ENCODE measurements around the gene ESRP2.

Gene ESRP2

GRCh38 chr16:68242085-68242484 is 6.2 kb upstream of the ESRP2 start:
- Histone ChIP-seq H3K36me3 (ENCODE audit: control insufficient read depth in 2 of 2, insufficient read depth in 2 of 2, low read length in 2 of 2) (no peaks in the 10 kb centered on the region), H3K4me1 (ENCODE audit: control insufficient read depth in 2 of 2, insufficient read depth in 2 of 2, low read length in 2 of 2) (peaks cover 22 to 30% of the 10 kb centered on the region in 2 donors), H3K9me3 (ENCODE audit: control insufficient read depth in 2 of 2, low read length in 2 of 2) (no peaks in the 10 kb centered on the region), H3K27me3 (ENCODE audit: control insufficient read depth in 2 of 2, insufficient read depth in 2 of 2, low read length in 2 of 2) (no peaks in the 10 kb centered on the region), H3K4me3 (ENCODE audit: low read length in 2 of 2) (no peak overlapping the region), H3K9ac (ENCODE audit: low read depth in 1 of 2, low read length in 2 of 2) (no peak overlapping the region), H3K27ac (ENCODE audit: low read depth in 2 of 2, low read length in 2 of 2) (no peak overlapping the region)

- Histone ChIP-seq H3K9ac (ENCODE audit: low read depth in 1 of 2, low read length in 2 of 2) (peak overlapping the region; percentile 82 to 93), H3K36me3 (ENCODE audit: control insufficient read depth in 2 of 2, insufficient read depth in 2 of 2, low read length in 2 of 2) (peaks cover 3 to 6% of the 10 kb centered on the region in 2 donors), H3K4me1 (ENCODE audit: control insufficient read depth in 2 of 2, insufficient read depth in 2 of 2, low read length in 2 of 2) (peaks cover 27 to 35% of the 10 kb centered on the region in 2 donors), H3K4me3 (ENCODE audit: low read length in 2 of 2) (peak overlapping the region; percentile 70 to 83), H3K27me3 (ENCODE audit: control insufficient read depth in 2 of 2, insufficient read depth in 2 of 2, low read length in 2 of 2) (no peaks in the 10 kb centered on the region), H3K27ac (ENCODE audit: low read depth in 2 of 2, low read length in 2 of 2) (peak overlapping the region; percentile 91 to 96), H3K9me3 (ENCODE audit: control insufficient read depth in 2 of 2, low read length in 2 of 2) (no peaks in the 10 kb centered on the region)
Measured at GRCh38 chr16:68238029-68238345, 2.1 kb upstream of the ESRP2 start.

DNA sequence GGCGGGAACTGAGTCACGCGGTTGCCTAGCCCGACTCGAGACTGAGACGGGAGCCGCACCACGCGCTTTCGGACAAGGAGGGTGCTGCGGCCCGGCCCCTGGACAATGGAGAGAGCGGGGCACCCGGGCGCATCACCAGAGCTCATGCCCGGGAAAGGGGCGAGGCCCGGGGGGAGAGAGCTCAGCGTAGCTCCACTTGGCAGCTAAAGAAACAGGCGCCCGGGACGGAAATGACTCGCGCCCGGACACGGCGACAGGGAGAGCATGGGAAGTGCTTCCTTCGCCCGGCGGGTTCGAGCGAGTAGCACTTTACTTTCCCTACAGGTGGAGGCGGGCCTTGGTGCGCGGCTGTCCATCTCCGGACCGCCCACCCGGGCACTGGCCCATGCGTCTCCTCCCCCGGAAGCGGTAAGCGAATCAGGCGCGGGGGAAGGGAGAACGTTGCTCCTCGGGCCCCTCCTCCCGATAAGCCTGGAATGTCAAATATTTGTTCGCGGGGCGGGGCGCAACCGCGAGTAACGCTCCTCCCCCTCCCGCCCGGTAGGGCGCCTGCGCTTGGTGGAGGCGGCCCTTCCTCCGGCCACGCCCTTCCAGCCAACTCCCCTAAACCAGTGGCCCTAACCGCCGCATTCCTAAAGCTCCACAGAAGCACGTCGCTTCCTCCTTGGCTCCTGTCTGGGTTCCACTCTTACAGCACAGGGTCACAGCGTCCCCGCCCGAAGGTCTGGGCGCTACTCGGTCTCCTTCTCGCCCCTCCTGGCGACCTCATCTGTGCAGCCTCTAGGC is 1.5 kb upstream of the ESRP2 start:
- Histone ChIP-seq H3K27me3 (ENCODE audit: control insufficient read depth in 2 of 2, insufficient read depth in 2 of 2, low read length in 2 of 2) (no peaks in the 10 kb centered on the region), H3K9me3 (ENCODE audit: control insufficient read depth in 2 of 2, low read length in 2 of 2) (no peaks in the 10 kb centered on the region), H3K4me1 (ENCODE audit: control insufficient read depth in 2 of 2, insufficient read depth in 2 of 2, low read length in 2 of 2) (peaks cover 28 to 38% of the 10 kb centered on the region in 2 donors), H3K36me3 (ENCODE audit: control insufficient read depth in 2 of 2, insufficient read depth in 2 of 2, low read length in 2 of 2) (peaks cover 6 to 9% of the 10 kb centered on the region in 2 donors), H3K27ac (ENCODE audit: low read depth in 2 of 2, low read length in 2 of 2) (peak overlapping the region; percentile 92 to 96), H3K9ac (ENCODE audit: low read depth in 1 of 2, low read length in 2 of 2) (peak overlapping the region; percentile 87 to 95), H3K4me3 (ENCODE audit: low read length in 2 of 2) (peak overlapping the region; percentile 70 to 83)

DNA sequence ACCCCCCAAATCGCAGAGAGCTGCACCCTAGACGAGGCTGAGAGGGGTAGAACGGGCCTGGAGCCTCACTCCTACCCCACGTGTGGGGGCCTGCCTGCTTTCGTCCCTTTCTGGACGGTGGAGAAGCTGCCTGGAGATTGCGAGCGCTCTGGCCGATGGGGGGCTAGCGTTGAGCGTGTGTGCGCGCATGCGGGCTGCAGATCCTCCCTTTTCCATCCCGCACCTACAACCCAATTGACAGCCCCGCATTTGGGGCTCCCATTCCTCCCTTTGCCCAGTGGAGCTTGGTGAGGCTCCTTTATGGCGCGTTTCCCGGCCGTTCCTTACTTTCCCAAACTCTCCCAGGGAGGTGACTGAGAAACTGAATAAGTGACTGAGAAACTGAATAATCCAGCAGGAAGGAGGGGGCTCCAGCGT is 907 bp upstream of the ESRP2 start:
- Histone ChIP-seq H3K36me3 (ENCODE audit: control insufficient read depth in 2 of 2, insufficient read depth in 2 of 2, low read length in 2 of 2) (peaks cover 12 to 14% of the 10 kb centered on the region in 2 donors), H3K27me3 (ENCODE audit: control insufficient read depth in 2 of 2, insufficient read depth in 2 of 2, low read length in 2 of 2) (no peaks in the 10 kb centered on the region), H3K9ac (ENCODE audit: low read depth in 1 of 2, low read length in 2 of 2) (peak overlapping the region; percentile 87 to 95), H3K4me3 (ENCODE audit: low read length in 2 of 2) (peak overlapping the region; percentile 69 to 83), H3K9me3 (ENCODE audit: control insufficient read depth in 2 of 2, low read length in 2 of 2) (no peaks in the 10 kb centered on the region), H3K27ac (ENCODE audit: low read depth in 2 of 2, low read length in 2 of 2) (peak overlapping the region; percentile 92 to 96), H3K4me1 (ENCODE audit: control insufficient read depth in 2 of 2, insufficient read depth in 2 of 2, low read length in 2 of 2) (peaks cover 28 to 39% of the 10 kb centered on the region in 2 donors)

DNA sequence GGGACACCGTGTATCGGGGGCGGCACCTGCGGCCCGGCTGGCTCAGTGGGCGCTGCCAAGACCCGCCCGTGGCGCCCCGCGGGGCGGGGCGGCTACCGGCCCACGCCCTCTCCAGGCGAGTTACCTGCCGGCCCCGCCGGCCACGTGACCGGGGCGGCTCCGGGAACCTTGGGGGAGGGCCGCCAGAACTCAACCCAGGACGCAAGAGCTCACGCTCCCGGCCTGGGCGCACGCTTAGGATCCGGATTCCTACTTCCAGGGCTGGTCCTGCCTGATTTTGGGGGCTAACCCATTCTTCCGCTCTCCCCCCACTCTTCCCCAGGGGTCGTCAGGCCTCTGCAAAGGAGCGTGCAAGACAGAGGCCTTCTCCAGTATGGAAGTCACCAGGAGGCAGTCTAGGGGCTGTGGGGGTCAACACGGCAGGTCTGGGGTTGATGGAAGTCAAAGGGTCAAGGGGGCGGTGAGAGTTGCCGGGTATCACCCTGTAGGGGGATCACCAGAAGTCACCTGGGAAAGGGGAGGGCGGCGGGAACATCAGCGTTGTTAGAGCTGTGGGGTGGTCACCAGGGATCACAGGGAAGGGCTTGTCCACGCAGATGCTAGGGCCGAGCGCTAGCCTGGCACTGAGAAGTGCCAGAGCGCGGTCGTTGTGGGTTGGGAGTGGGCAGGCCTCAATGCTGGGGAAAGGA is 354 bp upstream of the ESRP2 start:
- Histone ChIP-seq H3K9ac (ENCODE audit: low read depth in 1 of 2, low read length in 2 of 2) (peak overlapping the region; percentile 87 to 95), H3K4me1 (ENCODE audit: control insufficient read depth in 2 of 2, insufficient read depth in 2 of 2, low read length in 2 of 2) (peaks cover 28 to 39% of the 10 kb centered on the region in 2 donors)

DNA sequence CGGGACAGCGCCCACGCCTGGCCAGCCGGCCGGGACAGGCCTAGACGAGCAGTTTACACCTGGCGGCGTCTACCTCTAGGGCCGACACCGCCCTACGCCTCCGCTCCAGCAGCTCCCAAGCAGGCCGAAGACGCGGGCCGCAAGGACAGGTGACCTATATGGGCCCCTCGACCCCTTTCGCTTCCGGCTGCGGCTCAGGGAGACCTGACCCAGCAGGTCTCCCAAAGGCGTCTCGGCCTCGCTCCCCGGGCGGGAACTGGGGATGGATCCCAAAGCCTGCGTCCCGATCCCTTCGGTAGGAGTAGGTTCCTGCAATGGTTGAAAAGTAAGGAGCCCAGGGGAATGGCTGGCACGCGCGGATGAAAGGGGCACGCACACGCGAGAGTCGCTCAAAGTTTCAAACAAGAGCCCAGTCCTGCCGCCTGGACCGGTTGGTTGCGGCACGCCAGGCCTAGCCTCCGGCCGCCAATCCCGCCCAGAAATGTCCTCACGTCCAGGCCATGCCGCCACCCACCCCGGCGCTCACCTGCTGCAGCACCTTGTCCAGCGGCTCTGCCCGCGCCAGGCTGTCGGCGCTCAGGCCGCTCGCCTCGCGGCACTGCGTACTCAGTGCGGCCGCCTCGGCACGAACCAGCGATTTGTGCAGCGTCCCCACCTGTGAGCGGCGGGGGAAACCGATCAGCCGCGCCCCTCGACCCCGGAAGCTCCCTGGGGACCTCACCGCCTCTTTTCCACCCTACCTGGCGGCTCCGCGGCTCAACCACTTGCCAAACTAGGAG is 630 bp downstream of the ESRP2 start:
- Histone ChIP-seq H3K9ac (ENCODE audit: low read depth in 1 of 2, low read length in 2 of 2) (peak overlapping the region; percentile 87 to 91), H3K4me1 (ENCODE audit: control insufficient read depth in 2 of 2, insufficient read depth in 2 of 2, low read length in 2 of 2) (peaks cover 28 to 39% of the 10 kb centered on the region in 2 donors), H3K36me3 (ENCODE audit: control insufficient read depth in 2 of 2, insufficient read depth in 2 of 2, low read length in 2 of 2) (peaks cover 27 to 30% of the 10 kb centered on the region in 2 donors), H3K9me3 (ENCODE audit: control insufficient read depth in 2 of 2, low read length in 2 of 2) (no peaks in the 10 kb centered on the region), H3K27me3 (ENCODE audit: control insufficient read depth in 2 of 2, insufficient read depth in 2 of 2, low read length in 2 of 2) (no peaks in the 10 kb centered on the region), H3K4me3 (ENCODE audit: low read length in 2 of 2) (peak overlapping the region; percentile 69 to 83), H3K27ac (ENCODE audit: low read depth in 2 of 2, low read length in 2 of 2) (peak overlapping the region; percentile 96 to 98)

More for the DNA sequence above, 354 bp upstream of the ESRP2 start:
- peak overlapping the region; percentile 69 to 83 for H3K4me3 ChIP-seq (ENCODE audit: low read length in 2 of 2)
- H3K36me3 ChIP-seq (ENCODE audit: control insufficient read depth in 2 of 2, insufficient read depth in 2 of 2, low read length in 2 of 2) = peaks cover 17 to 20% of the 10 kb centered on the region in 2 donors
- no peaks in the 10 kb centered on the region for H3K9me3 ChIP-seq (ENCODE audit: control insufficient read depth in 2 of 2, low read length in 2 of 2)
- no peaks in the 10 kb centered on the region for H3K27me3 ChIP-seq (ENCODE audit: control insufficient read depth in 2 of 2, insufficient read depth in 2 of 2, low read length in 2 of 2)
- peak overlapping the region; percentile 96 to 98 for H3K27ac ChIP-seq (ENCODE audit: low read depth in 2 of 2, low read length in 2 of 2)

DNA sequence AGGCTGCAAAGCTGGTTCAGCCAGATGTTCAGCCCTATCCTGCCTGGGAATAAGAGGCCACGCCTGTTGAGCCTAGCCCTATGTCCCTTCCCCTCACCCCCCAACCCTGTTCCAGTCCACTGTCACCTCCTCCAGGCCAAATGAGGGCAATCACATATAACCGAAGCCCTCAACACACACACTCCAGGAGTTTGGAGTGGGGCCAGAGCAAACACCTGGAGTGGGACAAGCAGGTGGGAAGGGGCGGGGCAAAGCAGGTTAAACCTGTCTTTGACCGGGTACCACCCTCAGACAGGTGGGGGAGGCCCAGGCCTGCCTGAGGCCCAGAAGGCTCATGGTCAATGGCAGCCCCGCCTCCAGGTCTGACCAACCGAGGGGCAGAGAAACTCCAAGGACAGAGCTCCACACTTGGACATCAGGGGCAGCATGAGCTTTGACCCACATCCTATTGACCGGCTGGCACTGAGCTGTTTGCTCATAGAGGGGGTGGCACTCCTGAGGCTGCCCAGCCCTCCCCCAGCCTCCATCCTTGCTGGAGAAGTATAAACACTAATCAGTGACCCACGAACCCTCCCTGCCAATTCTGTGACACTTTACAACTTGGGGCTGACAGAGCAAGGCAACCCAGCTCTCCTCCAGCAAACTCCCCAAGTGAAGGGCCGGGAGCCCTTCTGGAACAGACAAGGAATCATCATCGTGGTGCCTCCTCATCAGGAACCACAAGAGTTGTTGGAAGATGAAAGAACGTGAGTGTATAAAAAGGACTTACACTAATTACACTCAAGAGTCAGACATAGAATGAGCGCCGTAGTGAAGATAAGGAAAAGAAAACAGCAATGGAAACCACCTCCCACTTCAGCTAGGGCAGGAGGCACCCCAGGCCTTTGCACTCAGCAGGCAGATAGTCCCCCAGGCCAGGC is 1.5 kb downstream of the ESRP2 start:
- Histone ChIP-seq H3K9ac (ENCODE audit: low read depth in 1 of 2, low read length in 2 of 2) (peak overlapping the region; percentile 87 to 91), H3K36me3 (ENCODE audit: control insufficient read depth in 2 of 2, insufficient read depth in 2 of 2, low read length in 2 of 2) (peaks cover 35 to 38% of the 10 kb centered on the region in 2 donors), H3K27me3 (ENCODE audit: control insufficient read depth in 2 of 2, insufficient read depth in 2 of 2, low read length in 2 of 2) (no peaks in the 10 kb centered on the region), H3K4me3 (ENCODE audit: low read length in 2 of 2) (peak overlapping the region; percentile 69 to 83), H3K9me3 (ENCODE audit: control insufficient read depth in 2 of 2, low read length in 2 of 2) (no peaks in the 10 kb centered on the region), H3K4me1 (ENCODE audit: control insufficient read depth in 2 of 2, insufficient read depth in 2 of 2, low read length in 2 of 2) (peaks cover 28 to 35% of the 10 kb centered on the region in 2 donors), H3K27ac (ENCODE audit: low read depth in 2 of 2, low read length in 2 of 2) (peak overlapping the region; percentile 96 to 98)

DNA sequence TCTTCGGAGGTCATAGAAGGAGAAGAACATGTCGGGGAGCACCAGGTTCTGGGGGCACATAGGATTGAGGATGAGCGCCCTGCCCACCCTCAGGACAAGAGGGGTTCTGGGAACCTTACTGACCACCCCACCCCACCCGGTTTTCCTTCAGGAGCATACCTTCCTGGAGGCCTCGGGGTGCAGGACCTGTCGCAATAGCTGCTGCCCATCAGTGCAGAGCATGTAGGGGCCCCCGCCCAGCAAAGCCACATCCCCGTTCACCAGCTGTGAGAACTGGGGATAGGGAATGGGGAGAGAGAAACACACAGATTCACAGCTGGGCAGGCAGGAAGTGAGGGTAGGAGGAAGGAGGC is 2.1 kb downstream of the ESRP2 start:
- no peaks in the 10 kb centered on the region for H3K27me3 ChIP-seq (ENCODE audit: control insufficient read depth in 2 of 2, insufficient read depth in 2 of 2, low read length in 2 of 2)
- H3K4me3 ChIP-seq (ENCODE audit: low read length in 2 of 2) = peak overlapping the region; percentile 64 to 69
- H3K27ac ChIP-seq (ENCODE audit: low read depth in 2 of 2, low read length in 2 of 2) = peak overlapping the region; percentile 96 to 98
- peaks cover 33 to 35% of the 10 kb centered on the region in 2 donors for H3K4me1 ChIP-seq (ENCODE audit: control insufficient read depth in 2 of 2, insufficient read depth in 2 of 2, low read length in 2 of 2)
- no peaks in the 10 kb centered on the region for H3K9me3 ChIP-seq (ENCODE audit: control insufficient read depth in 2 of 2, low read length in 2 of 2)
- peak overlapping the region; percentile 52 to 87 for H3K9ac ChIP-seq (ENCODE audit: low read depth in 1 of 2, low read length in 2 of 2)
- peaks cover 38 to 39% of the 10 kb centered on the region in 2 donors for H3K36me3 ChIP-seq (ENCODE audit: control insufficient read depth in 2 of 2, insufficient read depth in 2 of 2, low read length in 2 of 2)

DNA sequence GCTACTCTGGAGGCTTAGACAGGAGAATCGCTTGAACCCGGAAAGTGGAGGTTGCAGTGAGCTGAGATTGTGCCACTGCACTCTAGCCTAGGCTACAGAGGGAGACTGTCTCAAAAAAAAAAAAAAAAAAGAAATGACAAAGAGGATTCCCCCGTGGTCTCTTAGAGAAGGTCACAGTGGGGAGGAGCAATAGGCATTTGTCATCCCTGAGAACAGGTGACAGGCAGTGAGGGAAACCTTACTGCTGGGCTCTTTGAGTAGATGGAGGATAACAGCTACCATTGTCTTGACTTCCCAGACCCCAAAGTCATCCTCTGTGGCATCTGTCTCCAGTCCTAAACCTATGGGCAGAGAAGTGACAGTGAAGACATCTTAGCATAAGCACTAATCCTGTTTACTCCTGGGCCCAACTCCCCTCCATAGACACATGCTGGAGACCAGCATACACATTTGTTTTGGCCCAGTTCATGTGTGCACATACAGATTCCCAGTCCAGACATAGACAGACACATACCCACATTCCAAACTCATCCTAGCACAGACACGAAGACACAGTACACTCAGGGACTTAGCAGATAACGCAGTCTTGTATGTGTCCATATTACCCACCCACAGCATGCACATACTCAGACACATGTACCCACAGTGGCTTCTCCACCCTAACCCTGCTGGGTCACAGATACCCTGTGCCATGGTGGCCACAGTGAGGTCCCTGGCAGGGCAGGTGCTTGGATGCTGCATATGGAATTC is 2.7 kb downstream of the ESRP2 start:
- no peaks in the 10 kb centered on the region for H3K27me3 ChIP-seq (ENCODE audit: control insufficient read depth in 2 of 2, insufficient read depth in 2 of 2, low read length in 2 of 2)
- peak overlapping the region; percentile 64 to 69 for H3K4me3 ChIP-seq (ENCODE audit: low read length in 2 of 2)
- no peaks in the 10 kb centered on the region for H3K9me3 ChIP-seq (ENCODE audit: control insufficient read depth in 2 of 2, low read length in 2 of 2)
- H3K36me3 ChIP-seq (ENCODE audit: control insufficient read depth in 2 of 2, insufficient read depth in 2 of 2, low read length in 2 of 2) = peaks cover 39 to 43% of the 10 kb centered on the region in 2 donors
- H3K27ac ChIP-seq (ENCODE audit: low read depth in 2 of 2, low read length in 2 of 2) = peak overlapping the region; percentile 96 to 98
- H3K9ac ChIP-seq (ENCODE audit: low read depth in 1 of 2, low read length in 2 of 2) = peak overlapping the region; percentile 52 to 87
- H3K4me1 ChIP-seq (ENCODE audit: control insufficient read depth in 2 of 2, insufficient read depth in 2 of 2, low read length in 2 of 2) = peaks cover 34 to 38% of the 10 kb centered on the region in 2 donors
